Measurements from ENCODE around the gene XIRP2. TPM values are rescaled to one million over a fixed set of nuclear protein-coding genes. Genes with fewer than 3 reads are reported as not detected.

The XIRP2 gene
- total RNA-seq, 1 experiment from 2014 or later = not detected

GRCh38 chr2:167057446-167057845 lies 169.2 kb downstream of the XIRP2 start (continued):
- no peak for TF ChIP-seq SRF (IDR thresholded peaks at IDR 0.05; ENCODE audit: low read depth)
- TF ChIP-seq CBX3 (IDR thresholded peaks at IDR 0.05; ENCODE audit: low read depth) = no peak
- TF ChIP-seq FOSL1 (IDR thresholded peaks at IDR 0.05; ENCODE audit: low read depth) = no peak
- no peak for TF ChIP-seq CEBPB (IDR thresholded peaks at IDR 0.05; ENCODE audit: low read depth)
- TF ChIP-seq TCF7L2 (IDR thresholded peaks at IDR 0.05; ENCODE audit: borderline replicate concordance, extremely low read depth, insufficient read depth, insufficient read length) = no peak

- Histone ChIP-seq H3K9ac (ENCODE audit: low read length) (no peak overlapping the region), H3K27me3 (ENCODE audit: insufficient read depth, low read length) (no peaks in the 10 kb centered on the region), H3K36me3 (ENCODE audit: control insufficient read depth in 1 of 2, insufficient read depth in 2 of 2, low read length in 2 of 2) (no peaks in the 10 kb centered on the region), H3K79me2 (ENCODE audit: insufficient read depth, low read length) (no peaks in the 10 kb centered on the region), H3K9me3 (ENCODE audit: control insufficient read depth in 1 of 2, insufficient read depth in 1 of 2, low read depth in 1 of 2, low read length in 2 of 2) (no peaks in the 10 kb centered on the region), H3K9me2 (ENCODE audit: insufficient read depth) (no peaks in the 10 kb centered on the region), H3K4me2 (ENCODE audit: low read length) (no peak overlapping the region), H2AFZ (ENCODE audit: low read depth, low read length, poor library complexity, severe bottlenecking) (no peak overlapping the region), H3K4me1 (ENCODE audit: control insufficient read depth in 1 of 2, insufficient read depth in 2 of 2, low read length in 2 of 2) (no peaks in the 10 kb centered on the region), H4K20me1 (ENCODE audit: insufficient read depth) (no peaks in the 10 kb centered on the region), H3K4me3 (replicated peaks in 1 of 2; ENCODE audit: low read depth in 1 of 2, low read length in 2 of 2) (no peak overlapping the region), H3K27ac (ENCODE audit: low read depth, low read length) (no peak overlapping the region)
- POLR2A ChIA-PET = no interaction called here
- no peak for DNase-seq (ENCODE audit: low read depth, low spot score)
- CTCF ChIA-PET = no interaction called here
- RAD21 ChIA-PET (ENCODE audit: low non-redundant PET in 1 of 2, low total read pairs in 2 of 2, uncharacterized antibody in 2 of 2, unreplicated experiment in 2 of 2) = no interaction called here
- BruUV-seq (replicated peaks) = no TSS peak
- TF ChIP-seq ZBTB33 (IDR thresholded peaks at IDR 0.05; ENCODE audit: extremely low read depth, insufficient replicate concordance, low read length) (no peak), EGR1 (IDR thresholded peaks at IDR 0.05; ENCODE audit: low read depth) (no peak), POLR2AphosphoS5 (IDR thresholded peaks at IDR 0.05; ENCODE audit: low read depth, low read length) (no peak)
- no peak for ATAC-seq
- intact Hi-C loops (cut with micrococcal nuclease) = no loop called here
Observed at GRCh38 chr2:167059173-167059572, 170.9 kb downstream of the XIRP2 start.
